H9 (cell line): ENCODE measurements around the gene EFCAB12. TPM values are rescaled to one million over a fixed set of nuclear protein-coding genes. Genes with fewer than 3 reads are reported as not detected.

ENCODE experiments used
- DNase-seq: peaks from one replicate; pipeline ENCODE4 v3.0.0-alpha.2; 2017
- H2AFZ ChIP-seq: one replicate; pipeline ENCODE4 v1.6.1; 2013; ENCODE audit warnings: mild to moderate bottlenecking, low read length, control low read depth, moderate library complexity
- H2AK5ac ChIP-seq: 2 replicates; pipeline ENCODE4 v1.6.1; 2013; ENCODE audit warnings: low read length, control low read depth, mixed read lengths; ENCODE audit not compliant: insufficient read length
- H2BK120ac ChIP-seq: one replicate; pipeline ENCODE4 v1.6.1; 2013; ENCODE audit warnings: low read depth, mild to moderate bottlenecking, low read length, control low read depth, inconsistent platforms; ENCODE audit not compliant: poor library complexity, severe bottlenecking
- H2BK12ac ChIP-seq: 2 replicates; pipeline ENCODE4 v1.6.1; 2013; ENCODE audit warnings: low read length, control low read depth, mixed read lengths, low read depth; ENCODE audit not compliant: insufficient read length
- H2BK15ac ChIP-seq: 2 replicates; pipeline ENCODE4 v1.6.1; 2013; ENCODE audit warnings: low read depth, low read length, control low read depth
- H2BK20ac ChIP-seq: one replicate; pipeline ENCODE4 v1.6.1; 2013; ENCODE audit warnings: low read depth, mild to moderate bottlenecking, low read length, control low read depth, inconsistent platforms; ENCODE audit not compliant: poor library complexity, severe bottlenecking
- H2BK5ac ChIP-seq: 2 replicates; pipeline ENCODE4 v1.6.1; 2013; ENCODE audit warnings: low read length, control low read depth, mixed read lengths; ENCODE audit not compliant: insufficient read length
- H3K14ac ChIP-seq: 2 replicates; pipeline ENCODE4 v1.6.1; 2013; ENCODE audit warnings: low read length, control low read depth; ENCODE audit not compliant: insufficient read depth
- H3K18ac ChIP-seq: 2 replicates; pipeline ENCODE4 v1.6.1; 2013; ENCODE audit warnings: low read depth, mild to moderate bottlenecking, mixed read lengths, low read length, control low read depth; ENCODE audit not compliant: insufficient read length
- H3K23ac ChIP-seq: 2 replicates; pipeline ENCODE4 v1.6.1; 2013; ENCODE audit warnings: low read length, control low read depth, mixed read lengths, low read depth; ENCODE audit not compliant: insufficient read length
- H3K23me2 ChIP-seq: 2 replicates; pipeline ENCODE4 v1.6.1; 2013; ENCODE audit warnings: low read depth, mild to moderate bottlenecking, mixed read lengths, low read length, control low read depth; ENCODE audit not compliant: insufficient read length, poor library complexity, severe bottlenecking
- H3K27ac ChIP-seq: 2 replicates; pipeline ENCODE4 v1.5.1; 2013; ENCODE audit warnings: low read length, control low read depth, mixed read lengths, low read depth; ENCODE audit not compliant: insufficient read length
- H3K27me3 ChIP-seq: 2 replicates; pipeline ENCODE4 v1.6.1; 2013; ENCODE audit warnings: low read length, control low read depth, inconsistent platforms; ENCODE audit not compliant: insufficient read depth
- H3K4ac ChIP-seq: 2 replicates; pipeline ENCODE4 v1.6.1; 2013; ENCODE audit warnings: low read depth, mild to moderate bottlenecking, control low read depth, inconsistent platforms, low read length, moderate library complexity
- H3K4me1 ChIP-seq: 2 replicates; pipeline ENCODE4 v1.6.1; 2013; ENCODE audit warnings: low read length, control low read depth, inconsistent platforms; ENCODE audit not compliant: insufficient read depth
- H3K4me2 ChIP-seq: 2 replicates; pipeline ENCODE4 v1.6.1; 2013; ENCODE audit warnings: low read length, control low read depth, mixed read lengths; ENCODE audit not compliant: insufficient read length, insufficient read depth
- H3K56ac ChIP-seq: 2 replicates; pipeline ENCODE4 v1.6.1; 2013; ENCODE audit warnings: low read depth, mild to moderate bottlenecking, mixed read lengths, low read length, control low read depth; ENCODE audit not compliant: insufficient read length
- H3K79me1 ChIP-seq: 2 replicates; pipeline ENCODE4 v1.6.1; 2013; ENCODE audit warnings: low read depth, mild to moderate bottlenecking, moderate library complexity, low read length, control low read depth, inconsistent platforms; ENCODE audit not compliant: insufficient read depth, poor library complexity, severe bottlenecking
- H3K79me2 ChIP-seq: 2 replicates; pipeline ENCODE4 v1.6.1; 2013; ENCODE audit warnings: low read length, control low read depth, inconsistent platforms; ENCODE audit not compliant: insufficient read depth
- H3K9ac ChIP-seq: 2 replicates; pipeline ENCODE4 v1.6.1; 2013; ENCODE audit warnings: low read length, control low read depth, mixed read lengths; ENCODE audit not compliant: insufficient read length; ENCODE audit errors: extremely low read depth
- H3K9me3 ChIP-seq: one replicate; pipeline ENCODE4 v1.6.1; 2013; ENCODE audit warnings: low read depth, low read length, inconsistent platforms; ENCODE audit not compliant: control insufficient read depth
- H3T11ph ChIP-seq: one replicate; pipeline ENCODE4 v1.6.1; 2013; ENCODE audit warnings: mild to moderate bottlenecking, low read length, control low read depth, inconsistent platforms
- H4K20me1 ChIP-seq: one replicate; pipeline ENCODE4 v1.6.1; 2013; ENCODE audit not compliant: control insufficient read depth, insufficient read length, insufficient read depth
- H4K5ac ChIP-seq: 2 replicates; pipeline ENCODE4 v1.6.1; 2013; ENCODE audit warnings: low read depth, mild to moderate bottlenecking, mixed read lengths, low read length, control low read depth; ENCODE audit not compliant: insufficient read length
- H4K8ac ChIP-seq: replicated peaks from 2 replicates; pipeline ENCODE4 v1.6.1; 2013; ENCODE audit warnings: low read length, control low read depth, mixed read lengths, low read depth; ENCODE audit not compliant: insufficient read length
- H4K91ac ChIP-seq: 2 replicates; pipeline ENCODE4 v1.6.1; 2013; ENCODE audit warnings: low read depth, mild to moderate bottlenecking, moderate library complexity, mixed read lengths, low read length, control low read depth; ENCODE audit not compliant: insufficient read length
- H3K27ac Mint-ChIP-seq, 3 experiments: 2 replicates in 2 of 3; 3 replicates in 1 of 3; pipeline ENCODE4 v1.8.0; 2020 to 2021; ENCODE audit warnings: mixed read lengths in 3 of 3, mild to moderate bottlenecking in 1 of 3, moderate library complexity in 1 of 3
- H3K27me3 Mint-ChIP-seq: 2 replicates; pipeline ENCODE4 v1.8.0; 2021; ENCODE audit warnings: low read depth, mild to moderate bottlenecking, moderate library complexity, mixed read lengths
- H3K36me3 Mint-ChIP-seq, 3 experiments: 2 replicates in 2 of 3; 3 replicates in 1 of 3; pipeline ENCODE4 v1.8.0; 2020 to 2021; ENCODE audit warnings: low read depth in 3 of 3, mixed read lengths in 3 of 3; ENCODE audit not compliant: insufficient read depth in 1 of 3
- H3K4me1 Mint-ChIP-seq, 2 experiments: 2 replicates each; pipeline ENCODE4 v1.8.0; 2020; ENCODE audit warnings: mixed read lengths in 2 of 2
- H3K4me3 Mint-ChIP-seq, 2 experiments: 2 replicates in 1 of 2; 3 replicates in 1 of 2; pipeline ENCODE4 v1.8.0; 2020 to 2021; ENCODE audit warnings: mild to moderate bottlenecking in 2 of 2, mixed read lengths in 2 of 2, moderate library complexity in 1 of 2
- H3K9me3 Mint-ChIP-seq, 2 experiments: 2 replicates in 1 of 2; 3 replicates in 1 of 2; pipeline ENCODE4 v1.8.0; 2020; ENCODE audit warnings: mild to moderate bottlenecking in 2 of 2, mixed read lengths in 2 of 2, moderate library complexity in 1 of 2
- total RNA-seq: library from RNA; stranded (reverse); gene quantifications from 2 replicates; pipeline ENCODE4 v1.2.1, GENCODE V29; 2021
- TF ChIP-seq, protein P1 (sequence below): fragments of 200-600 bp; sonication (generic); conservative IDR thresholded peaks from 3 replicates; pipeline ENCODE4 v1.8.0; 2021; ENCODE audit warnings: antibody characterized with exemption, mild to moderate bottlenecking

The EFCAB12 gene
- total RNA-seq, 1 experiment from 2014 or later, result 0.28 TPM

DNA sequence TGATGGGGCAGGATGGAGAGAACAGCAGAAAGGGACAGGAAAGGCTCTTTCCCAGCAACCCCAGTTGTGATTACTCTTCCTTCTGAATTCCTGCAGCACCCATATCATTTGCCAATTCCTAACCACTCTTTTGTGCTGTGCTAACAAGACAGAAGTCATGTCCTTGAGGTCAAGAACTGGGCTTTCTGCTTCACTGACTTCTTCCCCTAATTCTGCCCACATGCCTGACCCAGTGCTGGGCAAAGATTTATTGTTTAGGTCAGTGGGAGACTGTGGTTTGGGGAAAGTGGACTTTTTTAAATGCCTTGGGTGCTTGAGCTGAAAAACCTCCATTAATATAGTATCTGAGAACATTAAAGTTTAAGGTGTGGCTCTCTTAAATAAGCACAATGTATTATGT lies 4.2 kb upstream of the EFCAB12 start:
- peaks cover 24 to 71% (median 66%) of the 10 kb centered on the region in 3 experiments; a peak in 6 of 7 replicates for H3K36me3 Mint-ChIP-seq
- Histone ChIP-seq H3K56ac (no peak overlapping the region), H4K91ac (no peak overlapping the region), H3K18ac (no peak overlapping the region), H3K4ac (no peak overlapping the region), H3K9me3 (no peaks in the 10 kb centered on the region), H3K14ac (no peak overlapping the region), H3K23me2 (peaks cover 3% of the 10 kb centered on the region), H4K20me1 (no peaks in the 10 kb centered on the region), H2BK20ac (no peak overlapping the region), H3K23ac (no peak overlapping the region), H3K79me1 (no peaks in the 10 kb centered on the region), H3K9ac (no peak overlapping the region), H3K4me1 (no peaks in the 10 kb centered on the region; the same call in 1 of the 2 replicates), H2BK12ac (no peak overlapping the region), H2BK5ac (no peak overlapping the region), H4K8ac (no peak overlapping the region), H3K27me3 (no peaks in the 10 kb centered on the region; the same call in 1 of the 2 replicates), H2AFZ (no peak overlapping the region), H3T11ph (no peak overlapping the region), H3K27ac (no peak overlapping the region), H4K5ac (no peak overlapping the region), H2BK15ac (no peak overlapping the region), H2AK5ac (no peak overlapping the region), H3K79me2 (no peaks in the 10 kb centered on the region), H2BK120ac (no peak overlapping the region), H3K4me2 (no peak overlapping the region)
- H3K4me1 Mint-ChIP-seq, result peaks cover 24 to 25% of the 10 kb centered on the region in 2 experiments
- H3K4me3 Mint-ChIP-seq, result no peak overlapping the region
- H3K27me3 Mint-ChIP-seq, result peaks cover 8% of the 10 kb centered on the region
- no peak overlapping the region for H3K27ac Mint-ChIP-seq
- no peak for DNase-seq
- no peaks in the 10 kb centered on the region for H3K9me3 Mint-ChIP-seq
- TF ChIP-seq, protein P1, sequence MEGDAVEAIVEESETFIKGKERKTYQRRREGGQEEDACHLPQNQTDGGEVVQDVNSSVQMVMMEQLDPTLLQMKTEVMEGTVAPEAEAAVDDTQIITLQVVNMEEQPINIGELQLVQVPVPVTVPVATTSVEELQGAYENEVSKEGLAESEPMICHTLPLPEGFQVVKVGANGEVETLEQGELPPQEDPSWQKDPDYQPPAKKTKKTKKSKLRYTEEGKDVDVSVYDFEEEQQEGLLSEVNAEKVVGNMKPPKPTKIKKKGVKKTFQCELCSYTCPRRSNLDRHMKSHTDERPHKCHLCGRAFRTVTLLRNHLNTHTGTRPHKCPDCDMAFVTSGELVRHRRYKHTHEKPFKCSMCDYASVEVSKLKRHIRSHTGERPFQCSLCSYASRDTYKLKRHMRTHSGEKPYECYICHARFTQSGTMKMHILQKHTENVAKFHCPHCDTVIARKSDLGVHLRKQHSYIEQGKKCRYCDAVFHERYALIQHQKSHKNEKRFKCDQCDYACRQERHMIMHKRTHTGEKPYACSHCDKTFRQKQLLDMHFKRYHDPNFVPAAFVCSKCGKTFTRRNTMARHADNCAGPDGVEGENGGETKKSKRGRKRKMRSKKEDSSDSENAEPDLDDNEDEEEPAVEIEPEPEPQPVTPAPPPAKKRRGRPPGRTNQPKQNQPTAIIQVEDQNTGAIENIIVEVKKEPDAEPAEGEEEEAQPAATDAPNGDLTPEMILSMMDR, result no peak
